Renal cortex interstitium (tissue), 11 donors: ENCODE results near the gene CPHXL. TPM values are rescaled to one million over a fixed set of nuclear protein-coding genes. Genes with fewer than 3 reads are reported as not detected.

Experiments
- DNase-seq, 11 donors: peaks; one replicate each; pipeline ENCODE4 v3.0.0-alpha.2; 2013; ENCODE audit warnings: low read depth in 9 of 11, low spot score in 4 of 11; ENCODE audit errors: extremely low read depth in 1 of 11
- polyA plus RNA-seq, 3 donors: library from polyadenylated mRNA; unstranded; fragments of 120-200 nt; gene quantifications; one replicate each; pipeline ENCODE4 v1.2.1, GENCODE V29; 2013; ENCODE audit not compliant: insufficient read length in 3 of 3

Gene CPHXL
- polyA plus RNA-seq, 3 donors, result not detected

DNA sequence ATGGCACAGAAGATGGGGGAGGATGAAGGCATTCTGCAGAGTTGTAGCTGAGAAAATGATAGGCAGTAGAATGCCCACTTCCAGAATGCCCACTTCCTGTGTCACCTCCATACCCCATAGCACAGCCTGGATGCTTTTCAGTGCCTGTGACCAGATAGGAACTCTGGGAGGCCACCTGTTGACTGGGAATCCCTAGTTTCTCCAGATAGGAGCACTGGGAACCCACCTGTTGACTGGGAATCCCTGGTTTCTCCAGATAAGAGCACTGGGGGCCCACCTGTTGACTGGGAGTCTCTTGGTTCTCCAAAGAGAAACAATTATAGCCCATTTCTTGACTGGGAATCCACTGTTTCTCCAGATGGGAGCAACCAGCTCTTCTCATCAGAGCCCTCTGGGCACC is 11.6 kb downstream of the CPHXL start:
- DNase-seq, result no peak

DNA sequence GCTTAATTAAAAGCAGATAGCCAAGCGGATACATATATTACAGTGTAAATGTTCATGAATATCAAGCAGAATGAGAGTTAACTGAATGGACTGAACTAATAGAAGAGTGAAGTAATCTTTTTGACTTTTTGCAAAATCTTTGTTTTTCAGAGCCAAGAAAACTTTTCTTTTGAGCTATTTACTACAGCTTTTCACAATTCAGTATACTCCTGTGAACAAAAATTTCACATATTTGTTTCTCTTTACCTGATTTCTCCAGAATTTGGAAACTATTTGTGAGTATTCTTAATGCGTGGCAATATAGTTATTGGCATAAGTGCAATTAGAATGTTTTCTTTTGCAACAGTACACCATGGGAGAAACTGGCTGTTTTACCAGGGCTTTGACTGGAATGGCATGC is 15.9 kb downstream of the CPHXL start:
- no peak for DNase-seq

DNA sequence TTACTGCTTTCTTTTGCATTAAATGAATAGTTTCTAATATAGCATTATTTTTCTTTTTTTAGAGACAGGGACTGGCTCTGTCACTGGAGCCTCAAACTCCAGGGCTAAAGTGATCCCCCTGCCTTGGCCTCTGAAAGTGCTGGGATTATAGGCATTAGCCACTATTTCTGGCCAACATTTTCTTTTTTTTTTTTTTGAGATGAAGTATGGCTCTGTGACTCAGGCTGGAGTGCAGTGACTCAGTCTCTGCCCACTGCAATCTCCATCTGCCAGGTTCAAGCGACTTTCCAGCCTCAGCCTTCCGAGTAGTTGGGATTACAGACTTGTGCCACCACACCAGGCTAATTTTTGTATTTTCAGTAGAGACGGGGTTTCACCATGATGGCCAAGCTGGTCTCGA is 23.0 kb downstream of the CPHXL start:
- DNase-seq, result no peak

DNA sequence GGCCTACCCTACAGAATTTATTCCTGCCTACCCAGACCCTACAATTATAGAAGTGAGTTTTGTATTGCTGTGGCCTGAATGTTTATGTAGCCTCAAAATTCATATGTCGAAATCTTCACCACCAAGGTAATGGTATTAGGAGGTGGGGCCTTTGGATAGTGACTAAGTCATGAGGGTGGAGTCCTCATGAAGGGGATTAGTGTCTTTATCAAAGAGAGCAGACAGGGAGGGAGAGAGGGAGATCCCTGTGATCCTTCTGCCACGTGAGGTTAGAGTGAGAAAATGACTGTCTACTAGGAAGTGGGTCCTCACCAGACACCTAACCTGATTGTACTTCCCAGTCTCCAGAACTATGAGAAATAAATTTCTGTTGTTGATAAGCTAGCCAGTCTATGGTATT is 24.0 kb downstream of the CPHXL start:
- no peak for DNase-seq

DNA sequence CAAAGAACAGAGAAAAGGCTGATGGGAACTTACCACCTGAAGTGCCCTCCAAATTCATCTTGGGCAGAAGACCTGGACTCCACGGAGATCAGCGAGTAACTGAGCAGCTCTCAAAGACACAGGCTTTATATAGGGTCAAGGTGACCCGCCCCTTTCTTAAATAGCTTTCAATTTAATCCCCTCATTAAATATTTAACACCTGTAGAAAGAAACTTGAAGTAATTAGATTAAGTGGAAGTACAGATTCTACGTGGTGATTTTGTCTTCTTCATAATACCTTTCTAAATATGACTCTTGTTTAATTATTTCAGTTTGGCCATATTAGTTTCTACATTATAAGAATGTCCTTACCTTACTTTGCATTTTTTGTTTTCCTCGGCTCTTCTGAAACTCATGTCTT is 24.9 kb downstream of the CPHXL start, which contains the start of gene DUXB:
TSS of gene DUXB (minus strand) at position 101 of the 400 bp plus-strand sequence. CDS start at position 58, 43 bp downstream.
- no peak for DNase-seq

DNA sequence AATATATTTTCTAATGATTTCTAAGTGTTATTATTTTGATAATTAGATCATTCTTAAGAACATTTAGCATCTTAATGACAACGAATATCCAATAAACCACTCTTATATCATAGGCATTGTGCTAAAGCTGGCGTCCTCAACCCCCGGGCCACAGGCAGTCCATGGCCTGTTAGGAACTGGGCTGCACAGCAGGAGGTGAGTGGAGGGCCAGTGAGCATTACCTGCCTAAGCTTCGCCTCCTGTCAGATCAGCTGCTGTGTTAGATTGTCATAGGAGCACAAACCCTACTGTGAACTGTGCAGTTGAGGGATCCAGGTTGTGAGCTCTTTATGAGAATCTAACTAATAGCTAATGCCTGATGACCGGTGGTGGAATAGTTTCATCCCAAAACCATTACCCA is 28.7 kb downstream of the CPHXL start:
- no peak for DNase-seq

DNA sequence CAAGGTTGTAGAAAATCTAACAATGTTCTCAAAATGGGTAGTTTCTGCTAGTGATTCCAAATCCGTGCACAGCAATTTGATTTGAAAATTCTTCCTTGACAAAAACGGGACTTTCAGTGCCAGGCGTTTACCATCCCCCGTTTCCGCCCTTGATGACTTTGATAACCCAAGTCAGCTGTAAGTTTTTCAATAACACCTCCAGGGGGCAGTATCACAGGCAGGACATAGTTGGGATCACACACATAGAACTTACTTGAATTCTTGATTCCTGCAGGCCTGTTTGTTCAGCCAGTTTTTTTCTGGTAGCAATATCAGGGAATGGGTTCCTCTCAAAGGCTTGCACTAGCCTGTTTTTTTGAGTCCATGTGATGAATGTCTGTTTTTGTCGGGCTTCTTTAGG is 30.6 kb downstream of the CPHXL start:
- no peak for DNase-seq

DNA sequence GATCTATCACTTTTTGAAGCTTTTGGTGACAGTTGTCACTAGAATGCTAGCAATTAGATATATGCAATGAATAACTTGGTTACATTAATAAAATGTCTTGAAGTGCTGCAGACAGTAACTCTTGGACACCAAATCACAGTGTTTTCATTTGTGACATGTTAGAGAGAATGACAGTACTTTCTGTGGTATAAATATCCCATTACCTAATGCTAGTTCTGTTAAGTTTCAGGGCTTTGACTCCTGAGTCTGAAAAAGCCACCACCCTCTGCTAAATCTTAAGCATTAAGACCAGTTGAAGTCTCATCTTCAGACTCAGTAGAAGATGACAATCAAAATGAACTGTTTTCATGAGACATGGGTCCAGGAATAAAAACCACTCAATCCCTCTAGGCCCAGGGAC is 38.9 kb downstream of the CPHXL start:
- no peak for DNase-seq

DNA sequence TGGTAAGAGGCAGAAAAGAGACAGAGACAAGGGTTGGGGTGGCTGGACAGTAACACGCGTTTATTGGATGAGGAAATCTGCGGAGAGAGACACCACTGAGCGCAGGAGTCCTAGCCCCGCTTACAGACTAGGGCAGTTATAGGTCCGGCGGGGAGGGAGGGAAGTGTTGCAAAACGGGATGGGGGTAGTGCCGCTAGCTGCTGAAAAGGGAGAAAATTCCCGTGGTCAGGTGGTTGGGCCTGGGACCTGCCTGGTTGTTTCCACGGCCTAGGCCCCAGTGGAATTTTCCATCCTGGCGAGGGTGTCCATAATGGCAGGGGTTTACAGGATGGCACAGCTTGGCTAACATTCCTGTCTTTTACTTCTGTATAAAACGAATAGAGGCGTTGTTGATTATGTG is 44.0 kb downstream of the CPHXL start:
- DNase-seq, result no peak

DNA sequence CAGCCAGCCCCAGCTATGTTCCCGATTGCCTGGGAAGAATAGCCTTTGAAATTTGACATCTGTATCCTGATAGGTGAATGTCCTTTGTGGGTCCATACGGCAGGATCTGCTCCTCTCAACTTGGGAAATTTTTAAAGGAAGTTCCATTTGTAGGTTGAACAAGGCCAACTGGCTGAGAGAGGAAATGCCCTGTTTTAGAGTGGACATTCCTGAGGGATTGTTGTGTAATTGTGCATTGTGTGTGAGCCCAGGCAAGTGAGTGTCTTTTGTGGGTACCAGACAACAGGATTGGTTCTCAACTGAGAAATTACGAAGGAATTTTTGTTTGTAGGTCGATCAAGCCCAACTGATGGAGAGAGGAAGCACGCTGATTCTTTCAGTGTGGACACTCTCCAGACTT is 46.9 kb downstream of the CPHXL start:
- no peak for DNase-seq

DNA sequence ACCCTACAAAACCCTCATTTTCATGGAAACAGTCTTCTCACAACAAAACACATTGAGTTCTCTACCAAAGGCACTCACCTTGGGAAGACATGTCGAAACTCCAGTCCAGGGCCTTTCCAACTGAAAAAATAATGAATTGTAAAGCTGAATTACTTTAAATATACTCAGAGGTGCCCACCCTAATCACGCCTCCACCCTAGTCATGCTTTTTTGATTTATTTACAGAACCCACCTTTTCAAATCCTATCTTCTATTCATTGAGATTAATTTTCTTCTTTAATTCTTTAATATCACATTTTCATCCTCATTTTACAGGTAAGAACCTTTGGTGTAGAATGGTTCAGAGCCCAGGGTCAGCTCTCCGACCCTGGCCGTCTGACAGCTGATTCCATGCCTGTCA is 49.4 kb downstream of the CPHXL start, which contains the start of gene CPHXL2:
TSS of gene CPHXL2 (minus strand) at position 101 of the 400 bp plus-strand sequence. CDS start at position 91, 10 bp downstream.
- no peak for DNase-seq

DNA sequence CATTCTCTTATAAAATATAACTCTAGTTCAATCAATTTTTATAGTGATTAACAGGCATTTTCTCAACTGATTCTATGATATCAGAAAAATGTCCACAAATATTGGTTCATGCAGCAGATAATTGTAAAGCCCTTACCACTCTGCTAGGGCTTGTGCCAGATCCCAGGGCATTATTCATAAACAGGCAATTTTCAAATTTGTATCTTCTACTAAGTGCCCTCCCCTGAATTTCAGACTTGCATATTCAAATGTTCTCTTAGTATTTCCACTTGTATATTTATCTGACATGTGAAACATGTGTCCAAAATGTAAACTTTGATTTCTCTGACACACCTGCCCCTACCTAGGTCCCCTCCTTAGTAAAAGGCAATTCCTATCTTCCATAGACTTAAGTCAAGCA is 58.8 kb downstream of the CPHXL start:
- no peak for DNase-seq

Other genes starting within 250 kb of the CPHXL start
- gene CHST6, start 231.0 kb downstream of the CPHXL start, polyA plus RNA-seq, result 1 to 10 TPM in 1 of 3 donors, under 1 TPM in 2; 0.65 to 1.1 (median 0.81) TPM
- gene CHST5, start 190.4 kb downstream of the CPHXL start, polyA plus RNA-seq, result under 1 TPM; 0.42 to 0.94 (median 0.70) TPM
- 10 to 100 TPM; 18.3 to 24.9 (median 19.2) TPM for gene TMEM231, start 170.2 kb downstream of the CPHXL start, polyA plus RNA-seq
- gene GABARAPL2, start 160.1 kb downstream of the CPHXL start, polyA plus RNA-seq, result 100 to 1,000 TPM; 171 to 185 (median 175) TPM
- 10 to 100 TPM; 44.4 to 54.9 (median 49.3) TPM for gene ADAT1, start 103.2 kb downstream of the CPHXL start, polyA plus RNA-seq
- gene KARS1, start 78.8 kb downstream of the CPHXL start, polyA plus RNA-seq, result 100 to 1,000 TPM; 126 to 150 (median 137) TPM
- 10 to 100 TPM; 78.8 to 87.5 (median 84.1) TPM for gene TERF2IP, start 78.7 kb downstream of the CPHXL start, polyA plus RNA-seq
- gene CPHXL2, start 49.5 kb downstream of the CPHXL start, polyA plus RNA-seq, result under 1 TPM in 2 of 3 donors, not detected in 1; 0.11 to 0.16 TPM
- gene DUXB, start 25.0 kb downstream of the CPHXL start, polyA plus RNA-seq, result under 1 TPM in 2 of 3 donors, not detected in 1; 0.17 to 0.18 TPM